Coronary artery (tissue), 2 donors: ENCODE data around the gene RASGRF1.

Source experiments
- DNase-seq: peaks from one replicate; pipeline ENCODE4 v3.0.0-alpha.2; 2017; ENCODE audit warnings: low spot score
- H3K27ac ChIP-seq, 2 donors: fragments of 200-600 bp; sonication (generic); one replicate each; pipeline ENCODE4 v1.5.1; 2016 to 2019
- H3K4me3 ChIP-seq: fragments of 200-600 bp; sonication (generic); 2 replicates; pipeline ENCODE4 v1.5.1; 2016; ENCODE audit warnings: mild to moderate bottlenecking, moderate library complexity
- TF ChIP-seq, protein P1 (sequence below): fragments of 200-600 bp; sonication (generic); IDR thresholded peaks from one replicate; pipeline ENCODE4 v1.5.1; 2019; ENCODE audit warnings: antibody characterized with exemption

RASGRF1 gene

DNA sequence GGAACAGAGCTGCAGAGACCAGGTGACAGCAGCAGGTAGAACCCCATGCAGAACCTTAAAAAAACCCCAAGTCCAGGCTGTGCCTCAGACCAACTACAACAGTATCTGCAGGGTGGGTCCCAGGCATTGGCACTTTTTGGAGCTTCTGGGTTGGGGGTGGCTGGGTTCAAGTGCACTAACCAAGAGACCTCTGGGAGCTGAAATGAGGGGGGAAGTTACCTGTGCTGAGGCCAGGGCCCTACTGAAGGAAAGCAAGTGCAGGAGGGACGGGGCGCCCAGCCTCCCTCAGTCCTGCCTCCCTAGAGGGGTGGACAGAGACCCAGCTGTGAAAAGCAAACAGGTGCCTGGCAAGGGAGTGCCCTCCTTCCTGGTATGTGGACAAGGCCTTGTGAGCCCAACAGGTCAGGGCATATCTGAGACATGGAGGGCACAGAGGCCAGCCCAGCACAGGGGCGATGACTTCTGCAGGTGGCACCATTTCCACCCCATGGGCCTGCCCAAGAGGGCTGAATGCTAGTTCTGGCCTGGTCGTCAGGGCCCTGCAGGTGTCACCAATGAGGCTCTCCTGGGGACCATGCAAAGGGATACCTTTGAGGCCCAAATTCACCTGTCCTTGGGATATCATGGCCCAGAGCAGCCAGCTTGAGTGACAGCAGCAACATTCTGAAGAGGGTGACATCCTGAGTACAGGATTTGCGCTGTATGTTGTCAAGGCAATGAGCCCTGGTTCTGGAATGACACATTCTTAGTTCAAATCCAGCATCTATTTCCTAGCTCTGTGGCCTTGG is 164.4 kb downstream of the RASGRF1 start:
- no peak for DNase-seq
- TF ChIP-seq, protein P1, sequence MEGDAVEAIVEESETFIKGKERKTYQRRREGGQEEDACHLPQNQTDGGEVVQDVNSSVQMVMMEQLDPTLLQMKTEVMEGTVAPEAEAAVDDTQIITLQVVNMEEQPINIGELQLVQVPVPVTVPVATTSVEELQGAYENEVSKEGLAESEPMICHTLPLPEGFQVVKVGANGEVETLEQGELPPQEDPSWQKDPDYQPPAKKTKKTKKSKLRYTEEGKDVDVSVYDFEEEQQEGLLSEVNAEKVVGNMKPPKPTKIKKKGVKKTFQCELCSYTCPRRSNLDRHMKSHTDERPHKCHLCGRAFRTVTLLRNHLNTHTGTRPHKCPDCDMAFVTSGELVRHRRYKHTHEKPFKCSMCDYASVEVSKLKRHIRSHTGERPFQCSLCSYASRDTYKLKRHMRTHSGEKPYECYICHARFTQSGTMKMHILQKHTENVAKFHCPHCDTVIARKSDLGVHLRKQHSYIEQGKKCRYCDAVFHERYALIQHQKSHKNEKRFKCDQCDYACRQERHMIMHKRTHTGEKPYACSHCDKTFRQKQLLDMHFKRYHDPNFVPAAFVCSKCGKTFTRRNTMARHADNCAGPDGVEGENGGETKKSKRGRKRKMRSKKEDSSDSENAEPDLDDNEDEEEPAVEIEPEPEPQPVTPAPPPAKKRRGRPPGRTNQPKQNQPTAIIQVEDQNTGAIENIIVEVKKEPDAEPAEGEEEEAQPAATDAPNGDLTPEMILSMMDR, result no peak
- no peak overlapping the region for H3K27ac ChIP-seq
- H3K4me3 ChIP-seq, result no peak overlapping the region

DNA sequence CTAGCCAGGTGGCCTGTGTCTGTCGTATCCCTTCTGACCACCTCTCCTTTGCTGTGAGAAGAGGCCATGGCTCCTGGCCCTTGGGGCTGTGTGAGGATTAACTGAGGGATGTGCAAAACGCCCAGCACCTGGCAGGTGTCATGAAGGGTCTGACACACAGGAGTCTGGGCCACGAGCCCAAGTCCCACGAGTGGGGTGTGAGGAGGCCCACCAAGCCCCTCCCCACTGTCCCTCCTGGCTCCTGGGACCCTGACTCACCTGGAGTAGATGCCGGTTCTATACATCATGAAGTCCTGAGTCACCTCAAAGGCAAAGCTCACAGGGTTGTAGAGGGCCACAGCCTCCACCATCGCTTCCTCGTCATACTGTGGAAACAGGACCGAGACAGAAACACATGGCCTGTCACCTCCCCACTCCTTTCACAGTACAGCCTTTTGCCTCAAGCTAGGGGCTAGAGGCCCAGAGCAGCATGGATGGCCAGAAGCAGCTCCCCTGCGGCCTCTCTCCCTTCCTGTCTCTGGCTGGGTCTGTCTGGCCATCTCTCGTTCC is 165.4 kb downstream of the RASGRF1 start:
- Histone ChIP-seq H3K27ac (no peak overlapping the region), H3K4me3 (no peak overlapping the region)
- DNase-seq, result no peak
- TF ChIP-seq, protein P1, result no peak

DNA sequence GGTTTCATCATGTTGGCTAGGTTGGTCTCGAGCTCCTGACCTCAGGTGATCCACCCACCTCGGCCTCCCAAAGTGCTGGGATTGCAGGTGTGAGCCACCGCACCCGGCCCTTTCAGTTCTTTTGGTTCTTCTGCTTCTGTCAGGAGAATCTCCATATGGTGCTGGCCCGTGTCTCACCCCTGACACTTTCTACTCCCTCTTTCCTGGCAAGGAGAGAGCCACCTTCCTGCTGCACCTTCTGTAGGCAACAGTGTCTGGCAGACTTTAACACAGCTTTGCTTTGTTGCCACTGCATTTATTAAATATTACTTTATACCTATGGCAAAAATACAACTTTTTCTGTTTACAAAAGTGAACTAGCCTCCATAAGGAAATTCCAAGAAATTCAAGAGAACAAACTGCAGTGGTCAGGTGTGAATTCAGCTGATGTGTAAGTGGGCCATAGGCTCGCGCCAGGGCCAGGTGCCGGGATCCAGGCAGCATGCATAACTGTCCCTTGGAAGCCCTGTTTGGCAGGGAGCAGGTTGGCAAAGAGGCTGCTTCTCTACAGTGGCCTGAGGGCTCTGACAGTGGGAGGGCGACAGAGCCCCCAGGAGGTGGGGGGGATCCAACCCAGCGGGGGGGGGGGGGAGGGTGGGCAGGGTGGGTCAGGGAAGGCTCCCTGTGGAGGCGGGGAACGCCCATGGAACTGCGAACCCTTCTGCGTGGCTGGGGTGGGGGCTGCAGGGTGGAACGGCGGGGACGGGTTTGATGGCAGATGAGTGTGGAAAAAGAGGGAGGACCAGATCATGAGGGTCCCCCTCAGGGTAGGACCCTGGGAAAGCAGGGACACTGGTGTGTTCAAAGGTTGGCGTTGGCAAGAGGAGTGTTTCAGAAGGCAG is 166.9 kb downstream of the RASGRF1 start:
- Histone ChIP-seq H3K4me3 (no peak overlapping the region), H3K27ac (no peak overlapping the region)
- TF ChIP-seq, protein P1, result no peak
- DNase-seq, result no peak

DNA sequence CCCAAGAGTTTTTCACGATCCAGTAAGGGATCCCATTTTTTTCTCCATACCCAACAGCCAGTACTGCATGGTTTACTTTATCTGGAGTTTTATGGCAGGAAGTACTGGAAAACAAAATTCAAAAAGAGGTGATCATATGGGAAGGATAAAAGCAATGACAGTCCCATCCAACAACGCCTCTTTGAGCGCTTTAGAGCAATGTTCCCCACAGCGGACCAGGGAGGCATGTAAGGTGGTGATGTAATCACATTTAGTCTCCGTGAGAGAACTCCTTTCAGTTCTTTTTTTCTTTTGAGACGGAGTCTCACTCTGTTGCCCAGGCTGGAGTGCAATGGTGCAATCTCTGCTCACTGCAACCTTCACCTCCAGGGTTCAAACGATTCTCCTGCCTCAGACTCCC is 167.6 kb downstream of the RASGRF1 start:
- no peak overlapping the region for H3K4me3 ChIP-seq
- TF ChIP-seq, protein P1, result no peak
- DNase-seq, result no peak
- H3K27ac ChIP-seq, result no peak overlapping the region

DNA sequence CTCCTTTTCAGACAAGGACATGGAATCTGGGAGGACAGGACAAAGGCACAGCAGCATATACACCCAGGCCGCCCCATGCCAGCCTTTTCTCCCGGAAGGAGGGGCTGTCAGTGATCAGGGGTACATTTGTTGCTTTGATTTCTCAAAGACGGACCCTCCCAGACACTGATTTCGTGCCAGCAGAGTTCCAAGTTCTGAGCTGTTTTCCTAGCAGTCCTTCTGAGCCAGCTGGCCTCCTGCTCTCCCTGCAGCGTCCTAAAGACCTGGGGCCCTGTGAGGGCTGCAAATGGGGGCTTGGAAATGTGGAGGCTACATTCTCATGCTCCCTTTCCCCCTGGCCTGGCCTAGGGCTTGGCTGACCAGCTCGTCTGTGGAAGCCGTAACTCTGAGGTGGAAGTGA is 168.1 kb downstream of the RASGRF1 start:
- no peak for DNase-seq
- H3K27ac ChIP-seq, result peak overlapping the region in 1 of 2 donors; percentile 3
- TF ChIP-seq, protein P1, result no peak
- H3K4me3 ChIP-seq, result no peak overlapping the region

DNA sequence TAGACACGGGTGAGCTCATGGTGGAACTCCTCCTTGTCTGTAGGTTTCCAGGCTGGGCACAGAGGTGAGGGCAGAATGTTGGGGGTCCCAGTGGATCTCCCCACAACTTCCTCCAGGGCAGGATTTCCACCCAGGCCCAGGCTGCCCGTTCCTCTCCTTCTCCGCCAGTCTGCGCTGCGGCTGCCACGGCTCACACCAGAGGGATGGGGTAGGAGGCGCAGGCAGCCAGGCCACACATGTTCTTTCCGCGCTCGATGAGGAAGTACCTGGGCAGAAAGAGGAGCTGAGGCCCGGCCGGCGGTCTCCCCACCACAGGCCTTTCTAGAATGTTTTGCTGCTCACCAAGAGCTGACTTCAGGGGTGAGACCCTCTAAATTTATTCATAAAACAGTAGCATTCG is 168.6 kb downstream of the RASGRF1 start:
- DNase-seq, result no peak
- Histone ChIP-seq H3K4me3 (no peak overlapping the region), H3K27ac (no peak overlapping the region)
- TF ChIP-seq, protein P1, result no peak
